ENCODE measurements around the gene MYO1G. TPM values are rescaled to one million over a fixed set of nuclear protein-coding genes. Genes with fewer than 3 reads are reported as not detected.

The MYO1G gene
- total RNA-seq, 2 donors from 2014 or later, result 0.11 to 0.33 TPM

GRCh38 chr7:44975331-44976039, 3.3 kb downstream of the MYO1G start:
- Histone ChIP-seq H3K4me1 (ENCODE audit: control insufficient read depth, insufficient read depth, low read length) (no peaks in the 10 kb centered on the region), H3K4me3 (ENCODE audit: low read length) (no peak overlapping the region), H3K27ac (ENCODE audit: low read depth, low read length) (no peak overlapping the region), H3K27me3 (ENCODE audit: control insufficient read depth, insufficient read depth, low read length, poor library complexity, severe bottlenecking) (no peaks in the 10 kb centered on the region), H3K36me3 (ENCODE audit: control insufficient read depth, insufficient read depth, low read length) (peaks cover under 1% of the 10 kb centered on the region), H3K9me3 (ENCODE audit: control insufficient read depth, low read length) (no peaks in the 10 kb centered on the region), H3K9ac (ENCODE audit: extremely low read depth, low read length, poor library complexity, severe bottlenecking) (no peak overlapping the region)
- WGBS, 2 experiments (ENCODE audit: insufficient coverage in 1 of 2, insufficient read length in 1 of 2), result 94% methylated on average over 9 to 12 of the region's 12 CpGs
- Mint-ChIP-seq H3K27me3 (ENCODE audit: insufficient read depth) (no peaks in the 10 kb centered on the region), H3K36me3 (ENCODE audit: low read depth) (no peaks in the 10 kb centered on the region), H3K4me1 (no peaks in the 10 kb centered on the region), H3K9me3 (no peaks in the 10 kb centered on the region), H3K27ac (no peak overlapping the region), H3K4me3 (no peak overlapping the region)
- peak; percentile 30 for DNase-seq
- no peak for TF ChIP-seq CTCF (conservative IDR thresholded peaks at IDR 0.05)

GRCh38 chr7:44974549-44974948, 4.3 kb downstream of the MYO1G start:
- no peaks in the 10 kb centered on the region for H3K27me3 Mint-ChIP-seq (ENCODE audit: insufficient read depth)
- H3K36me3 ChIP-seq (ENCODE audit: control insufficient read depth, insufficient read depth, low read length), result no peaks in the 10 kb centered on the region
- no peaks in the 10 kb centered on the region for H3K36me3 Mint-ChIP-seq (ENCODE audit: low read depth)
- no peak overlapping the region for H3K27ac ChIP-seq (ENCODE audit: low read depth, low read length)
- no peak overlapping the region for H3K27ac Mint-ChIP-seq
- H3K27me3 ChIP-seq (ENCODE audit: control insufficient read depth, insufficient read depth, low read length, poor library complexity, severe bottlenecking), result no peaks in the 10 kb centered on the region
- no peaks in the 10 kb centered on the region for H3K9me3 ChIP-seq (ENCODE audit: control insufficient read depth, low read length)
- peak; percentile 46 for DNase-seq
- no peaks in the 10 kb centered on the region for H3K4me1 ChIP-seq (ENCODE audit: control insufficient read depth, insufficient read depth, low read length)
- no peak overlapping the region for H3K9ac ChIP-seq (ENCODE audit: extremely low read depth, low read length, poor library complexity, severe bottlenecking)
- H3K9me3 Mint-ChIP-seq, result no peaks in the 10 kb centered on the region
- no peak overlapping the region for H3K4me3 ChIP-seq (ENCODE audit: low read length)
- no peak overlapping the region for H3K4me3 Mint-ChIP-seq
- 90 to 97% methylated on average over 6 to 7 of the region's 7 CpGs for WGBS, 2 experiments (ENCODE audit: insufficient coverage in 1 of 2, insufficient read length in 1 of 2)
- TF ChIP-seq CTCF (conservative IDR thresholded peaks at IDR 0.05), result no peak
- no peaks in the 10 kb centered on the region for H3K4me1 Mint-ChIP-seq

GRCh38 chr7:44973610-44974401, 5.0 kb downstream of the MYO1G start:
- H3K9me3 Mint-ChIP-seq, result no peaks in the 10 kb centered on the region

More at GRCh38 chr7:44973610-44974401, 5.0 kb downstream of the MYO1G start:
- Mint-ChIP-seq H3K27me3 (ENCODE audit: insufficient read depth) (no peaks in the 10 kb centered on the region), H3K4me1 (no peaks in the 10 kb centered on the region), H3K27ac (no peak overlapping the region), H3K36me3 (ENCODE audit: low read depth) (no peaks in the 10 kb centered on the region), H3K4me3 (no peak overlapping the region)
- Histone ChIP-seq H3K27me3 (ENCODE audit: control insufficient read depth, insufficient read depth, low read length, poor library complexity, severe bottlenecking) (no peaks in the 10 kb centered on the region), H3K4me1 (ENCODE audit: control insufficient read depth, insufficient read depth, low read length) (no peaks in the 10 kb centered on the region), H3K9ac (ENCODE audit: extremely low read depth, low read length, poor library complexity, severe bottlenecking) (no peak overlapping the region), H3K27ac (ENCODE audit: low read depth, low read length) (no peak overlapping the region), H3K36me3 (ENCODE audit: control insufficient read depth, insufficient read depth, low read length) (no peaks in the 10 kb centered on the region), H3K9me3 (ENCODE audit: control insufficient read depth, low read length) (no peaks in the 10 kb centered on the region), H3K4me3 (ENCODE audit: low read length) (no peak overlapping the region)
- peak; percentile 85 for TF ChIP-seq CTCF (conservative IDR thresholded peaks at IDR 0.05)
- DNase-seq, result peak; percentile 90
- WGBS, 2 experiments (ENCODE audit: insufficient coverage in 1 of 2, insufficient read length in 1 of 2), result 86 to 87% methylated on average over 9 to 10 of the region's 10 CpGs
